Measurements from ENCODE around the gene SPATA33. TPM values are rescaled to one million over a fixed set of nuclear protein-coding genes. Genes with fewer than 3 reads are reported as not detected.
"Not testable (repeated sequence)": the region's sequence is repeated elsewhere in the genome, so short reads cannot be mapped to it uniquely, and the experiment has no call there.

SPATA33 gene
- total and polyA plus RNA-seq, 2 donors (not counting 1 experiment from before 2014, with no cell fraction given) = 3.6 to 15.0 TPM

GRCh38 chr16:89634463-89635385, 22.9 kb upstream of the SPATA33 start:
- H4K20me1 ChIP-seq (ENCODE audit: control insufficient read depth, insufficient read depth, low read length, poor library complexity, severe bottlenecking); H3K27ac Mint-ChIP-seq; H3K27me3 Mint-ChIP-seq; DNase-seq; H3K4me3 Mint-ChIP-seq; H3K9me3 Mint-ChIP-seq (ENCODE audit: insufficient read depth); H3K9ac ChIP-seq (ENCODE audit: low read length); H3K27me3 ChIP-seq (replicated peaks in 1 of 4; ENCODE audit: control extremely low read depth in 1 of 4, control insufficient read depth in 3 of 4, insufficient read depth in 4 of 4, low read length in 3 of 4); H3K4me3 ChIP-seq (ENCODE audit: control extremely low read depth in 1 of 5, extremely low read depth in 1 of 5, insufficient read depth in 1 of 5, low read depth in 2 of 5, low read length in 4 of 5); H3K36me3 ChIP-seq (replicated peaks in 1 of 2; ENCODE audit: control extremely low read depth in 1 of 2, control insufficient read depth in 1 of 2, extremely low read depth in 1 of 2, insufficient read depth in 2 of 2, low read length in 1 of 2); H3K4me2 ChIP-seq (replicated peaks; ENCODE audit: low read depth, low read length, poor library complexity, severe bottlenecking); ATAC-seq (ENCODE audit: low read depth); CTCF ChIA-PET; H3K79me2 ChIP-seq (ENCODE audit: control insufficient read depth, insufficient read depth, low read length); H3K27ac ChIP-seq (ENCODE audit: low read length in 2 of 2); H3K4me1 ChIP-seq (ENCODE audit: control insufficient read depth in 2 of 2, insufficient read depth in 2 of 2, low read length in 2 of 2); intact Hi-C loops (cut with micrococcal nuclease); H3K4me1 Mint-ChIP-seq; POLR2A ChIA-PET; H3K9me3 ChIP-seq (ENCODE audit: control extremely low read depth in 1 of 3, control insufficient read depth in 2 of 3, insufficient read depth in 1 of 3, low read length in 2 of 3); H2AFZ ChIP-seq (ENCODE audit: insufficient read depth, low read depth, low read length, poor library complexity, severe bottlenecking): not testable (repeated sequence)
- 57% methylated on average over 1 of the region's 2 CpGs for WGBS (ENCODE audit: insufficient coverage)

- H4K20me1 ChIP-seq (ENCODE audit: control insufficient read depth, insufficient read depth, low read length, poor library complexity, severe bottlenecking) = no peaks in the 10 kb centered on the region
- no peaks in the 10 kb centered on the region for H3K36me3 ChIP-seq (replicated peaks in 1 of 2; ENCODE audit: control extremely low read depth in 1 of 2, control insufficient read depth in 1 of 2, extremely low read depth in 1 of 2, insufficient read depth in 2 of 2, low read length in 1 of 2)
- no peak overlapping the region for H3K9ac ChIP-seq (ENCODE audit: low read length)
- no peaks in the 10 kb centered on the region for H3K9me3 ChIP-seq (ENCODE audit: control extremely low read depth in 1 of 3, control insufficient read depth in 2 of 3, insufficient read depth in 1 of 3, low read length in 2 of 3)
- no peak overlapping the region for H3K27ac ChIP-seq (ENCODE audit: low read length in 2 of 2)
- H3K4me2 ChIP-seq (replicated peaks; ENCODE audit: low read depth, low read length, poor library complexity, severe bottlenecking) = no peak overlapping the region
- DNase-seq (no peak), ATAC-seq (ENCODE audit: low read depth) (no peak)
- no peak overlapping the region for H3K27ac Mint-ChIP-seq
- H2AFZ ChIP-seq (ENCODE audit: insufficient read depth, low read depth, low read length, poor library complexity, severe bottlenecking) = no peak overlapping the region
- no peaks in the 10 kb centered on the region for H3K9me3 Mint-ChIP-seq (ENCODE audit: insufficient read depth)
- intact Hi-C loops (cut with micrococcal nuclease) = no loop called here
- no peak overlapping the region for H3K4me3 Mint-ChIP-seq
- WGBS (ENCODE audit: insufficient coverage) = 77% methylated on average over 8 of the region's 12 CpGs
- POLR2A ChIA-PET = no interaction called here
- no peaks in the 10 kb centered on the region for H3K79me2 ChIP-seq (ENCODE audit: control insufficient read depth, insufficient read depth, low read length)
- H3K4me3 ChIP-seq (ENCODE audit: control extremely low read depth in 1 of 5, extremely low read depth in 1 of 5, insufficient read depth in 1 of 5, low read depth in 2 of 5, low read length in 4 of 5) = no peak overlapping the region
- CTCF ChIA-PET = no interaction called here
- H3K27me3 ChIP-seq (replicated peaks in 1 of 4; ENCODE audit: control extremely low read depth in 1 of 4, control insufficient read depth in 3 of 4, insufficient read depth in 4 of 4, low read length in 3 of 4) = peaks cover 0 to 5% (median 0%) of the 10 kb centered on the region in 4 experiments
- TF ChIP-seq EZH2 (IDR thresholded peaks at IDR 0.05; ENCODE audit: borderline replicate concordance, insufficient read depth, low read depth, low read length, poor library complexity, severe bottlenecking) (no peak), CTCF (IDR thresholded peaks at IDR 0.05) (no peak)
- peaks cover 0 to 6% of the 10 kb centered on the region in 2 donors for H3K4me1 ChIP-seq (ENCODE audit: control insufficient read depth in 2 of 2, insufficient read depth in 2 of 2, low read length in 2 of 2)
- no peaks in the 10 kb centered on the region for H3K27me3 Mint-ChIP-seq
- peaks cover 10% of the 10 kb centered on the region for H3K4me1 Mint-ChIP-seq
Measured at GRCh38 chr16:89636663-89637062, 21.0 kb upstream of the SPATA33 start.

Measured in B cell (primary cell).